Fibroblast of lung (primary cell): ENCODE data around the gene TGFBR3.

Experiments
- EZH2 ChIP-seq: IDR thresholded peaks from 2 replicates; pipeline ENCODE4 v1.5.1; 2012; ENCODE audit warnings: low read length, control low read depth, mild to moderate bottlenecking; ENCODE audit errors: missing control alignments
- TF ChIP-seq, protein P1 (sequence below), 2 donors: IDR thresholded peaks in 1 of 2; conservative IDR thresholded peaks in 1 of 2; 1 replicate in 1 of 2; 2 replicates in 1 of 2; pipeline ENCODE4 v1.5.1; 2011 to 2012; ENCODE audit warnings: low read length in 2 of 2, control low read depth in 1 of 2, inconsistent platforms in 1 of 2, low read depth in 1 of 2, mild to moderate bottlenecking in 1 of 2

DNA sequence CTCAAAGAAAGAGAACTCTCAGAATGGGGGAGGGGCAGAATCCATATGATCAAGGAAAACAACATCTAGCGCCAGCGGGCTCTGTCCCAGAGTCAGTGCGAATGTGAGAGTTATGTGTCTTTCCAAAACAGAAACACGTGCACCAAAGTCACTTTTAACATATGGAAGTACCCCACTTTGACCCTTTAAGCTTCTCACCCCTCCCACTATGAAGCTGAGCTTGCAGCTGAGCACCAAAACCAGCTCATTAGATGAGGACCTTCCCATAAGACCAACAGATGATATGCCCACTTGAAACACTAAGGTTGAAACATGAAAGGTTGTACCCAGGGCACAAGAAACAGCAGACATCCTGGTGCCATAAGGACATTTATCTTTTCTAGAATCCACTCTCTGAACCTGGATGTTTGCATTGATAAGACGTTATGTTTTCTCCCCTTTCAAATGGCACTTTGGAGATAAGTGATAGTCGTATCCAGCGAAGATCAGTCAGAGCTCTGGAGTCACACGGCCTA is 171.0 kb downstream of the TGFBR3 start:
- TF ChIP-seq, protein P1, sequence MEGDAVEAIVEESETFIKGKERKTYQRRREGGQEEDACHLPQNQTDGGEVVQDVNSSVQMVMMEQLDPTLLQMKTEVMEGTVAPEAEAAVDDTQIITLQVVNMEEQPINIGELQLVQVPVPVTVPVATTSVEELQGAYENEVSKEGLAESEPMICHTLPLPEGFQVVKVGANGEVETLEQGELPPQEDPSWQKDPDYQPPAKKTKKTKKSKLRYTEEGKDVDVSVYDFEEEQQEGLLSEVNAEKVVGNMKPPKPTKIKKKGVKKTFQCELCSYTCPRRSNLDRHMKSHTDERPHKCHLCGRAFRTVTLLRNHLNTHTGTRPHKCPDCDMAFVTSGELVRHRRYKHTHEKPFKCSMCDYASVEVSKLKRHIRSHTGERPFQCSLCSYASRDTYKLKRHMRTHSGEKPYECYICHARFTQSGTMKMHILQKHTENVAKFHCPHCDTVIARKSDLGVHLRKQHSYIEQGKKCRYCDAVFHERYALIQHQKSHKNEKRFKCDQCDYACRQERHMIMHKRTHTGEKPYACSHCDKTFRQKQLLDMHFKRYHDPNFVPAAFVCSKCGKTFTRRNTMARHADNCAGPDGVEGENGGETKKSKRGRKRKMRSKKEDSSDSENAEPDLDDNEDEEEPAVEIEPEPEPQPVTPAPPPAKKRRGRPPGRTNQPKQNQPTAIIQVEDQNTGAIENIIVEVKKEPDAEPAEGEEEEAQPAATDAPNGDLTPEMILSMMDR (conservative IDR thresholded peaks at IDR 0.05 in 1 of 2, IDR thresholded peaks at IDR 0.05 in 1 of 2; ENCODE audit: low read depth in 1 of 2, low read length in 2 of 2): no peak
- no peak for TF ChIP-seq EZH2
